ENCODE results near the gene ARMS2.

The ARMS2 gene

GRCh38 chr10:122435212-122435827 is 19.1 kb upstream of the ARMS2 start:
- Histone ChIP-seq H3K36me3 (ENCODE audit: insufficient read depth, low read length) (no peaks in the 10 kb centered on the region), H3K9me3 (ENCODE audit: low read length) (no peaks in the 10 kb centered on the region), H3K4me1 (ENCODE audit: insufficient read depth, low read length) (no peaks in the 10 kb centered on the region)

GRCh38 chr10:122441961-122442360 is 12.5 kb upstream of the ARMS2 start:
- peaks cover 4% of the 10 kb centered on the region for H3K9me3 ChIP-seq (ENCODE audit: low read length)

More at GRCh38 chr10:122435212-122435827, 19.1 kb upstream of the ARMS2 start:
- no peaks in the 10 kb centered on the region for H3K27me3 ChIP-seq (ENCODE audit: insufficient read depth, low read length)
- no peak overlapping the region for H2AFZ ChIP-seq (ENCODE audit: low read depth, low read length)
- no peak overlapping the region for H3K4me3 ChIP-seq (ENCODE audit: low read length)

GRCh38 chr10:122445469-122445868 is 9.0 kb upstream of the ARMS2 start:
- Histone ChIP-seq H3K36me3 (ENCODE audit: insufficient read depth, low read length) (no peaks in the 10 kb centered on the region), H3K9me3 (ENCODE audit: low read length) (peaks cover 4% of the 10 kb centered on the region), H3K4me3 (ENCODE audit: low read length) (no peak overlapping the region), H3K27me3 (ENCODE audit: insufficient read depth, low read length) (no peaks in the 10 kb centered on the region), H2AFZ (ENCODE audit: low read depth, low read length) (no peak overlapping the region), H3K4me1 (ENCODE audit: insufficient read depth, low read length) (peaks cover 13% of the 10 kb centered on the region)

More at GRCh38 chr10:122441961-122442360, 12.5 kb upstream of the ARMS2 start:
- Histone ChIP-seq H3K27me3 (ENCODE audit: insufficient read depth, low read length) (no peaks in the 10 kb centered on the region), H3K4me1 (ENCODE audit: insufficient read depth, low read length) (peaks cover 11% of the 10 kb centered on the region), H3K36me3 (ENCODE audit: insufficient read depth, low read length) (no peaks in the 10 kb centered on the region), H2AFZ (ENCODE audit: low read depth, low read length) (peak overlapping the region; percentile 18), H3K4me3 (ENCODE audit: low read length) (no peak overlapping the region)

GRCh38 chr10:122445904-122446303 is 8.5 kb upstream of the ARMS2 start:
- Histone ChIP-seq H3K36me3 (ENCODE audit: insufficient read depth, low read length) (no peaks in the 10 kb centered on the region), H3K4me1 (ENCODE audit: insufficient read depth, low read length) (peaks cover 13% of the 10 kb centered on the region), H3K9me3 (ENCODE audit: low read length) (peaks cover 3% of the 10 kb centered on the region), H2AFZ (ENCODE audit: low read depth, low read length) (no peak overlapping the region), H3K4me3 (ENCODE audit: low read length) (no peak overlapping the region), H3K27me3 (ENCODE audit: insufficient read depth, low read length) (no peaks in the 10 kb centered on the region)

- Histone ChIP-seq H3K4me1 (ENCODE audit: insufficient read depth, low read length) (peaks cover 9% of the 10 kb centered on the region), H3K9me3 (ENCODE audit: low read length) (no peaks in the 10 kb centered on the region), H2AFZ (ENCODE audit: low read depth, low read length) (no peak overlapping the region), H3K36me3 (ENCODE audit: insufficient read depth, low read length) (no peaks in the 10 kb centered on the region), H3K4me3 (ENCODE audit: low read length) (no peak overlapping the region), H3K27me3 (ENCODE audit: insufficient read depth, low read length) (no peaks in the 10 kb centered on the region)
These were observed 7.6 kb upstream of the ARMS2 start for GRCh38 chr10:122446668-122447423.

GRCh38 chr10:122448600-122448999 is 5.9 kb upstream of the ARMS2 start:
- H3K9me3 ChIP-seq (ENCODE audit: low read length): no peaks in the 10 kb centered on the region
- H3K4me3 ChIP-seq (ENCODE audit: low read length): no peak overlapping the region
- peaks cover 2% of the 10 kb centered on the region for H3K4me1 ChIP-seq (ENCODE audit: insufficient read depth, low read length)
- H2AFZ ChIP-seq (ENCODE audit: low read depth, low read length): no peak overlapping the region
- no peaks in the 10 kb centered on the region for H3K36me3 ChIP-seq (ENCODE audit: insufficient read depth, low read length)
- H3K27me3 ChIP-seq (ENCODE audit: insufficient read depth, low read length): no peaks in the 10 kb centered on the region

- Histone ChIP-seq H3K4me1 (ENCODE audit: insufficient read depth, low read length) (peaks cover 2% of the 10 kb centered on the region), H3K36me3 (ENCODE audit: insufficient read depth, low read length) (no peaks in the 10 kb centered on the region), H3K27me3 (ENCODE audit: insufficient read depth, low read length) (no peaks in the 10 kb centered on the region), H2AFZ (ENCODE audit: low read depth, low read length) (no peak overlapping the region), H3K9me3 (ENCODE audit: low read length) (no peaks in the 10 kb centered on the region), H3K4me3 (ENCODE audit: low read length) (no peak overlapping the region)
These were observed 5.3 kb upstream of the ARMS2 start for GRCh38 chr10:122449153-122449552.

- H3K9me3 ChIP-seq (ENCODE audit: low read length): no peaks in the 10 kb centered on the region
- no peaks in the 10 kb centered on the region for H3K36me3 ChIP-seq (ENCODE audit: insufficient read depth, low read length)
- H3K4me3 ChIP-seq (ENCODE audit: low read length): no peak overlapping the region
These were observed 4.0 kb upstream of the ARMS2 start for GRCh38 chr10:122450353-122450990.

GRCh38 chr10:122454071-122454470 is 382 bp upstream of the ARMS2 start:
- Histone ChIP-seq H3K27me3 (ENCODE audit: insufficient read depth, low read length) (no peaks in the 10 kb centered on the region), H3K36me3 (ENCODE audit: insufficient read depth, low read length) (no peaks in the 10 kb centered on the region), H3K4me1 (ENCODE audit: insufficient read depth, low read length) (peaks cover 16% of the 10 kb centered on the region), H3K9me3 (ENCODE audit: low read length) (no peaks in the 10 kb centered on the region), H2AFZ (ENCODE audit: low read depth, low read length) (no peak overlapping the region), H3K4me3 (ENCODE audit: low read length) (no peak overlapping the region)

More at GRCh38 chr10:122450353-122450990, 4.0 kb upstream of the ARMS2 start:
- H3K27me3 ChIP-seq (ENCODE audit: insufficient read depth, low read length): no peaks in the 10 kb centered on the region
- H3K4me1 ChIP-seq (ENCODE audit: insufficient read depth, low read length): peaks cover 7% of the 10 kb centered on the region
- no peak overlapping the region for H2AFZ ChIP-seq (ENCODE audit: low read depth, low read length)

- Histone ChIP-seq H3K27me3 (ENCODE audit: insufficient read depth, low read length) (no peaks in the 10 kb centered on the region), H3K9me3 (ENCODE audit: low read length) (no peaks in the 10 kb centered on the region), H3K36me3 (ENCODE audit: insufficient read depth, low read length) (no peaks in the 10 kb centered on the region), H2AFZ (ENCODE audit: low read depth, low read length) (peak overlapping the region; percentile 29), H3K4me3 (ENCODE audit: low read length) (no peak overlapping the region), H3K4me1 (ENCODE audit: insufficient read depth, low read length) (peaks cover 17% of the 10 kb centered on the region)
These were observed 1.1 kb downstream of the ARMS2 start for GRCh38 chr10:122455376-122456079.

- H3K36me3 ChIP-seq (ENCODE audit: insufficient read depth, low read length): no peaks in the 10 kb centered on the region
- no peak overlapping the region for H3K4me3 ChIP-seq (ENCODE audit: low read length)
- no peaks in the 10 kb centered on the region for H3K27me3 ChIP-seq (ENCODE audit: insufficient read depth, low read length)
- peaks cover 31% of the 10 kb centered on the region for H3K4me1 ChIP-seq (ENCODE audit: insufficient read depth, low read length)
- no peak overlapping the region for H2AFZ ChIP-seq (ENCODE audit: low read depth, low read length)
- no peaks in the 10 kb centered on the region for H3K9me3 ChIP-seq (ENCODE audit: low read length)
These were observed 3.5 kb downstream of the ARMS2 start for GRCh38 chr10:122457934-122458333.

GRCh38 chr10:122458693-122459092 is 4.2 kb downstream of the ARMS2 start:
- Histone ChIP-seq H3K36me3 (ENCODE audit: insufficient read depth, low read length) (no peaks in the 10 kb centered on the region), H3K9me3 (ENCODE audit: low read length) (no peaks in the 10 kb centered on the region), H3K27me3 (ENCODE audit: insufficient read depth, low read length) (no peaks in the 10 kb centered on the region)

More at GRCh38 chr10:122458693-122459092, 4.2 kb downstream of the ARMS2 start:
- H3K4me1 ChIP-seq (ENCODE audit: insufficient read depth, low read length): peaks cover 34% of the 10 kb centered on the region
- no peak overlapping the region for H2AFZ ChIP-seq (ENCODE audit: low read depth, low read length)
- H3K4me3 ChIP-seq (ENCODE audit: low read length): no peak overlapping the region

Data from neuron (in vitro differentiated cells).